A673 (cell line): Measurements from ENCODE around the gene LETMD1.

Experiments
- CTCF ChIP-seq: fragments of 300-800, 200-600 bp; sonication (generic); conservative IDR thresholded peaks from 2 replicates; pipeline ENCODE4 v1.5.1; 2017; ENCODE audit warnings: low read depth, mild to moderate bottlenecking, antibody characterized with exemption, low read length, moderate library complexity, mixed read lengths
- EZH2 ChIP-seq: fragments of 200-600 bp; sonication (generic); IDR thresholded peaks from 2 replicates; pipeline ENCODE4 v1.6.1; 2017; ENCODE audit warnings: borderline replicate concordance, low read depth, mild to moderate bottlenecking, mixed read lengths, antibody characterized with exemption, low read length; ENCODE audit not compliant: poor library complexity, severe bottlenecking

GRCh38 chr12:51067771-51068170 lies 19.6 kb downstream of the LETMD1 start:
- TF ChIP-seq CTCF: no peak
- TF ChIP-seq EZH2: no peak
